Stimulated activated CD4-positive, alpha-beta T cell treated with anti-CD3 and anti-CD28 coated beads, TNF-alpha, amount 100 ng/mL, for 48 hours (primary cell): ENCODE results near the gene MLXIP.

Experiments
- DNase-seq, 3 donors: peaks; one replicate each; pipeline ENCODE4 v3.0.0-alpha.2; 2020; ENCODE audit warnings: low read depth in 3 of 3

Gene MLXIP

GRCh38 chr12:122126342-122126635, 47.7 kb downstream of the MLXIP start:
- no peak for DNase-seq

DNA sequence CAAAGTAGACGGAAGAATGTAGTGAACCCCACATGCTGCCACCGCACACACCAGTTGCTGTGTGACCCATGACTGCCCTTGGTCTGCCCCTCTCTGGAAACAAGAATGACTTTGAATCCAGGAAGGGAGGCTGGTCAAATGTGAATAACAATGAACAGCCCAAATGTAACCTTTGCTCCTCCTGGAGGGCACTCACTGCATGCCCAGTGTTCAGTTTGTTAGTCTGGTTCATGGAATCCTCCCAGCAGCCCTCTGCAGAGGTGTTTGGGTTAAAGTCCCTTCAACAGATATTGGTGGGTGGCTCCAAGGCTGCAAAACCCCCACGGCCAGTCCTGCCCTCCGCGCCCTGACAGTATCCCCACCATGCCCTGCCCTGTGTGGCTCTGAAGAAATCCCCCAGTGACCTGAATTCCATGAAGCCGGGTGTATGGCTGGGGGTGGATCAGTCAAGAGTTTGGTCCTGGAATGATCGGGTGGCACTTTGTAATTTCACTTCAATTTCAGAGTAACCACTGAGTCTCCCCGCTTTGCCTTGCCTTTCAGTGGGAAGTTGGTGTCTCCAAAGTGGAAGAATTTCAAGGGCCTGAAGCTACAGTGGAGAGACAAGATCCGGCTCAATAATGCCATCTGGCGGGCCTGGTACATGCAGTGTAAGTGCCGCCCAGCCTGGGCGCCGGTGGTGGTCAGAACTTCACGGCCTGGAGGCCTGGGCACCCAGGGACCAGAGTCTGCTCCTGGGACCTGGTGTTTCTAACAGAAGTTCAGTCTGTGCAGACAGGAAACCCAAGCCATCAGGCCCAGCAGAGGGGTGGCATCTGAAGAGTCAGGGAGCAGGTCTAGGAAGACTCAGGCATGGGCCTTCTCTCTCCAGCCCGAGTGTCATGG, 48.4 kb downstream of the MLXIP start:
- DNase-seq = no peak

- no peak for DNase-seq
Measured at GRCh38 chr12:122127839-122128238, 49.3 kb downstream of the MLXIP start.

- DNase-seq = no peak
Measured at GRCh38 chr12:122128481-122128880, 49.9 kb downstream of the MLXIP start.

- no peak for DNase-seq
Measured at GRCh38 chr12:122129131-122129530, 50.6 kb downstream of the MLXIP start.

GRCh38 chr12:122130150-122130549, 51.6 kb downstream of the MLXIP start:
- DNase-seq = no peak

- no peak for DNase-seq
Measured at GRCh38 chr12:122133192-122133950, 54.8 kb downstream of the MLXIP start.

- no peak for DNase-seq
Measured at GRCh38 chr12:122135437-122136031, 57.0 kb downstream of the MLXIP start.

DNA sequence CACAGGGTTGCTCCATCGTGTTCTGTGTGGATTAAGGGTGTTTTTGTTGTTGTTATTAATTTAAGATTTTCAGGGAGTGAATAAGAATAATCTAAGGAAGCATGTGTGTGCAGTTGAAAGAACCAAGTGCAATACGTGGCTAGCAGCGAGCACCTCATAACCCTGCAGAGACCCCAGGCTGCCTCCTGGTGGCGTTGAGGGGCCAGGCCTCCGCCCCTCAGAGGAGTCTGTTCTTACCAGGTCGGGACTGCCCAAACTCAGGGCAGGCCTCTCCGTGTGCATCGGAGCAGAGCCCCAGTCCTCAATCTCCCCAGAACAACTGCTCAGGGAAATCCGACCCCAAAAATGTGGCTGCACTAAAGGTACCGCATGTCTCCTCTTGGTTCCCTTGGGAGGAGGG, 58.7 kb downstream of the MLXIP start:
- DNase-seq = no peak

DNA sequence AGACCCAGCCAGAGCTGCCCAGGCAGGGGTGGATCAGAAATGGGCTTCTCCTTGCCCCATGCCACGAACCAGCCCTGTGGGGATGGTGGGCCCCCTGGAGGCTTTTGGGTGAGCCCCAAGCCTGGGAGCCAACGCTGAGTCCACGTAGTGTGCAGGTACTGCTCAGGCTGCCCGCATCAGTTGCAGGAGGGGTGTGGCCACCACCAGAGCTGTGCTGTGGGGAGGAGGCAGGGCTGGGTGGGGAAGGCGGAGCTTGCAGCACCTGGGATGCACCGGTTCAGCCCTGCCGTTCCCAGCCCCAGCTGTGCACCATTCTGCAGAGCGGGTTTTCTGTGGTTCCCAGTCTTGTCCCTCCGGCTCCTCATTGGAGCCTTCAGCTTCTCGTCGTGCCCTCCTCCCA, 59.1 kb downstream of the MLXIP start:
- no peak for DNase-seq

GRCh38 chr12:122138181-122138580, 59.6 kb downstream of the MLXIP start:
- no peak for DNase-seq

DNA sequence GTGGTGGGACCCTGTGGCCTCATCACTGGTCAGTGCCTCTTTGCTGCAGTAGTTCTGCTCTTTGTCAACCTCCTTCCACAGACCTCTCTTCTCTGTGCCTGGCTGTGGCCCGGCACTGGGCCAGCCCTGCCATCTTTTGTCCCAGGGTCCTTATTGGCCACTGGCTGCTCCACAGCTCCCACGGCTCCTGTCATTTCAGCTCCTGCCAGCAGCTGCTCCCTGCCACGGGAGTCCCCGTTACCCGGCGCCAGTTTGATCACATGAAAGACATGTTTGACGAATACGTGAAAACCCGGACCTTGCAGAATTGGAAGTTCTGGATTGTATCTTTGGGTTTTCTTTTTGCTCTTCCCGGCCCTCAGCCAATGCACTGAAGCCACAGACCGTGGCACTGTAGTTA, 60.1 kb downstream of the MLXIP start:
- DNase-seq = no peak

- DNase-seq = no peak
Measured at GRCh38 chr12:122139266-122139665, 60.7 kb downstream of the MLXIP start.

DNA sequence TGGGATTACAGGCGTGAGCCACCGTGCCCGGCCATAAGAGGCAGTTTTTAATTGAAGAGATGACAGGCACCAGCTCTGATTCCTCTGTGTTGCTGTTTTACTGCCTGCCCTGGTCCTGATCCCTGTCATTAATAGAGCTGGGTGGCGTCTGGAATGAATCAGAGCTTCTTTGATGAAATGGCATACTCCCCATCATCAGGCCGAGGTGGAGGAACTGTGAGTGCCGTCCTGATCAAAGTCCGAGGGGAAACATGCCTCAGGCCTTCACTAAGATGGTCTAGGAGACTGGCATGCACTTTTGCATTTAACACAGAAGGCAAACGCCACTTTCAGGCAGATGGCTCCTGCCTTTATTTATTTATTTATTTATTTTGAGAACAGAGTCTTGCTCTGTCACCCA, 61.4 kb downstream of the MLXIP start:
- no peak for DNase-seq

GRCh38 chr12:122140467-122141257, 62.1 kb downstream of the MLXIP start:
- DNase-seq = no peak

- DNase-seq = no peak
Measured at GRCh38 chr12:122141911-122142725, 63.6 kb downstream of the MLXIP start.

- no peak for DNase-seq
Measured at GRCh38 chr12:122142857-122143256, 64.3 kb downstream of the MLXIP start.

GRCh38 chr12:122144885-122145284, 66.3 kb downstream of the MLXIP start:
- no peak for DNase-seq

- no peak for DNase-seq
Measured at GRCh38 chr12:122145505-122146330, 67.2 kb downstream of the MLXIP start.
